GM18517 (cell line): ENCODE data around the gene LIN9.
"Not testable (repeated sequence)": the region's sequence is repeated elsewhere in the genome, so short reads cannot be mapped to it uniquely, and the experiment has no call there.

Experiments used
- ATAC-seq: cut with Tn5 transposase; IDR thresholded peaks from one replicate; pipeline ENCODE4 v1.9.1; 2021; ENCODE audit warnings: mild to moderate bottlenecking, moderate library complexity; ENCODE audit not compliant: unreplicated experiment

The LIN9 gene

GRCh38 chr1:226276987-226277386, 32.0 kb downstream of the LIN9 start:
- no peak for ATAC-seq

GRCh38 chr1:226276077-226276682, 32.8 kb downstream of the LIN9 start:
- ATAC-seq, result no peak

DNA sequence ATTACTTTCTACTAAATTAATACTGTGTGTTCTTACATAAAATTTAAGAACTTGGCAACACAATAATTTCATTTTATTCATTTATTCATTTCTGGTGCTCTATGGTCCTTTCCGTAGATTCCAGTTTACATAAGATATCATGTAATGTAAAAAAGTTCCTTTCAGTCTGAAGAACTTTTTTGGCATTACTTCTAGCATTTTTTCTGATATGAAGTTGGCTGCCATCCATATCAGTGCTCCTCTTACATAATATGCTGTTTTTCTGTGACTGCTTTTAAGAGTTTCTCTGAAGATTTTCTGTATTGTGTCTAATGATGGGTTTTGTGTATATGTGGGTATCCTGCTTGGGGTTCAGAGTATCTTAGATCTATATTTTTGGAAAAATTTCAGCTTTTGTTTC, 34.8 kb downstream of the LIN9 start:
- ATAC-seq, result no peak

- not testable (repeated sequence) for ATAC-seq
Measured at GRCh38 chr1:226272233-226272902, 36.6 kb downstream of the LIN9 start.

GRCh38 chr1:226268421-226269124, 40.4 kb downstream of the LIN9 start:
- no peak for ATAC-seq

GRCh38 chr1:226261818-226262217, 47.1 kb downstream of the LIN9 start:
- ATAC-seq, result no peak

DNA sequence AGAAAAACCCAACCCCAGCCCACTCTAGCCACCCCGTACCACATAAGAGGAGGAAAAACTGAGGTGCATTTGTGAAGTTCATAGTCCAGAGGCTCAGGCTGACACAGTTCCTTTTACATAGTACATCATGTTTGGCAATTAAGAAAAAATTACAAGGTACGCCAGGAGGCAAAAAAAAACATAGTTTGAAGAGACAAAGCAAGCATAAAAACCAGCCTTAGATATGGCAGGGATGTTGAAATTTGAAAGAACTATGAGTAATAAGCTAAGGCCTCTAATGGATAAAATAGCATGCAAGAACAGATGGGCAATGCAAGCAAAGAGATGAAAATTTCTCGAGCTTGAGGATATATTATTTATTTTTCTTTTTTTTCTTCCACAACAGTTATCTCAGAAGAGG, 53.6 kb downstream of the LIN9 start:
- no peak for ATAC-seq

DNA sequence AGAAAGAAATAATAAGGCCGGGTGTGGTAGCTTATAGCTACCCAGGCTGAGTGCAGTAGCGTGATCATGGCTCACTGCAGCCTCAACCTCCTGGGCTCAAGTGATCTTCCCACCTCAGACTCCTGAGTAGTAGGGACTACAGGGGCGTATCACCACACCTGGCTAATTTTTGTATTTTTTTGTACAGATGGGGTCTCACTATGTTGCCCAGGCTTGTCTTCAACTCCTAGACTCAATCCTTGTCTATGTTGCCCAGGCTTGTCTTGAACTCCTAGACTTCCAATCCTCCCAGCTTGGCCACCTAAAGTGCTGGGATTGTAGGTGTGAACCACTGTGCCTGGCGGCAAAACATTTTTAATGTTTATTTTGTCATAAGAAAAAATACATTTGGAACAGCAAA, 55.0 kb downstream of the LIN9 start:
- no peak for ATAC-seq

- not testable (repeated sequence) for ATAC-seq
Measured at GRCh38 chr1:226252841-226253240, 56.1 kb downstream of the LIN9 start.

DNA sequence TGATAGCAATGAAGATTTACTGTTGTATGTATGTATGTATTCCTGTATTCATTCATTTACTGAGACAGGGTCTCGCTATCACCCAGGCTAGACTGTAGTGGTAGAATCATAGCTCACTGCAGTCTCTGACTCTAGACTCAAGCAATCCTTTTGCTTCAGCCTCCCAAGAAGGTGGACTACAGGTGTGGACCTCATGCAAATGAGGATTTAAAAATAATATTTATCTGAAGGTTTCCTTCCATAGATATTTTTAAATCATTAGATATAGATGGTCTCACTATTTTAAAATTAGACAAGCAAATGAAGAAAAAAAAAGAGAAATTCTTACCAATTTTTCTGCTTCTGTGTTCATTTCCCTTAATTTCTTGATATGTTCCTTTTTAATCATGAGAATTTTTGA, 58.5 kb downstream of the LIN9 start:
- ATAC-seq, result no peak

DNA sequence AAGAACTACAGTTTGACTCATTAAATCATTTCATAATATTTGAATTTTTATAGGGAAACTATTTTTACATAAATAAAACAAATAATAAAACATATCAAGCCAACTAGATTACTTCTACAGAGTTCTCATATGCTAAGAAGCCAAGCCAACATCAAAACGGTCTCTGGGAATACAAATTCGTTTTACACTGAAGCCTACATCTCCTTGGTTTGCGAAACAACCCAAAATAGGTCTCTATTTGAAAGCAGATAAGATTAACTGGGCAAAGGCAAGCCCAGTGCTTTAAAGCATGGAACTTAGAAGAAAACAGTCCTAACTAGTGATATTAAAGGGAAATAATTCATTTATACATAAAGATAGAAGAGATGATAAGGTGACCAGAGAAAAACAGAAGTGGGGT, 60.2 kb downstream of the LIN9 start:
- ATAC-seq, result no peak

DNA sequence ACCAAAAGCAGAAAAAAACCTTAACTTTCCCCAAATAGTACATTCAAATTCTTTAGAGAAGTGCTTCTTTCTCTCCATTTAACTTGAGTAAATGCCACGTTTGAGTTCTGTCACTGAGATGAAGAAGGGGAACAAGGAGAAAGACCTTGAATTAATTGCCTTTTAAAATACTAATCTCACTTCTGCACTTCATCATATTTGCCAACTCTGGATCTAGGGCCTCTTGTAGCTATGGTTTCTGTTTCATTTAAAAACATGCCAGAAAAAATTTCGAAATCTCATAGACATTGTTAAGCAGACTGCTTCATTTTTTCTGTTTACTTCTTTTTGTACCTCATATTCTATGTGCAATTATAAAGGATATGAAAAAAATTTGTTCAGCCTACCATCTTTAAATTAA, 60.9 kb downstream of the LIN9 start:
- no peak for ATAC-seq

DNA sequence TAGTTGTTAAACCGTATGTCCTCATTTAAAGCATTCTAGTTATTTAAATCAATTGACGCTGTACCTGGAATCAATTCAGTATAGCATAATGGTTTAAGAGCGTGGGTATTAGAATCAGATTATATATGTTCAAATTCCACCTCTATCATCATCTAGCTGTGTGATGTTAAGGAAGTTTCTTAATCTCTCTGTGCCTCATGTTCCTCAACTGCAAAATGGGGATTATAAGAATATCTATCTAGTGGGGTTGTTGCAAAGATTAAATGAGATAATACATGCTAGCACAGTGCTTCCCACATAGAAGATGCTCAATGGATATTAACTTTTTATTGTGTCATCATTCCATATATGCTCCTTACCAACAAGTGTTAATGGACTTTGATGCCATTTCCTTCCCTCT, 69.5 kb downstream of the LIN9 start:
- no peak for ATAC-seq

DNA sequence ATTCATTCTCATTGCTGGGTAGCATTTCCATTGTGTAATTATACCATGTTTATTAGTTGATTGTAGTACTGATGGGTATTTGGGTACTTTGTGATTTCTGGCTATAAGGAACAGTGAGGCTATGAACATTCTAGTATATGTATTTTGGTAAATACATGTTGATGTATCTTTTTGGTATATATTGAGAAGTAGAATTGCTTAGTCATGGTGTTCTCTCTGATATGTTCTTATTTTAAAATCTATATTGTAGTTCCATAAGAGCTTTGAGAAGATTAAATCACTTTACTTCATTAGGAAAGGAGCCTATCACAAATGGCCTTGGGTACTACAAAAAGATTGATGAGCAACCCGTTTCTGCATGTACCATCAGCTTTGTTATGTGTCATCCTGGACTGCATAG, 72.1 kb downstream of the LIN9 start:
- ATAC-seq, result no peak

DNA sequence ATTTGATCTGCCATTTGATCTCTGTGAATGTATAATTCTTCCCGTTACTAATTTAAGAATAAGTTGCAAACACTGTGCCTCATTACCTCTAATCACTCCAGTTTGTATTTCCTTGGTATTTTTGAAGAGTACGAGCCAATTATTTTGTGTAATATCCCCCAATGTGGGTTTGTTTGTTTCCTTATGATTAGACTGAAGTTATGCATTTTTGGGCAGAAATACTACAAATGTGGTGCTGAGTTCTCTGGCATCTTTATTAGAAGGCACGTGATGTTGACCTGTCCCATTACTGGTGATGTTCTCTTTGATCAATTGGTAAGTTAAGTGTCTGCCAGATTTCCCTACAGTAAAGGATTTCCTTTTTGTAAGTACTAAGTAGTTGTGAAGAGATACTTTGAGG, 75.2 kb downstream of the LIN9 start:
- no peak for ATAC-seq

- no peak for ATAC-seq
Measured at GRCh38 chr1:226233293-226233692, 75.7 kb downstream of the LIN9 start.

GRCh38 chr1:226226601-226227000, 82.4 kb downstream of the LIN9 start:
- no peak for ATAC-seq

DNA sequence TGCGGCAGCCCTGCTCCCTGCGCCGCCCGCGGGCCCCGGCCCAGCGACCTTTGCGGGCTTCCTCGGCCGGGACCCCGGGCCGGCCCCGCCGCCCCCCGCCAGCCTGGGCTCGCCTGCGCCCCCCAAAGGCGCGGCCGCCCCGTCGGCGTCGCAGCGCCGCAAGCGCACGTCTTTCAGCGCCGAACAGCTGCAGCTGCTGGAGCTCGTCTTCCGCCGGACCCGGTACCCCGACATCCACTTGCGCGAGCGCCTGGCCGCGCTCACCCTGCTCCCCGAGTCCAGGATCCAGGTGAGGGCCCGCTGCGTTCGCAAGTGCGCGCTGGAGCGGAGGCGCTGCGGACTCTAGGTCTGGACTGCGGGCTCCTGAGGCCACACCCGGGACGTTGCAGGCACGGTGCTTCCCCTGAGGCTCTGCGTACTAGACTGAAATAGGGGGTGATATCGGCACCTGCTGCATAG, 85.1 kb downstream of the LIN9 start:
- peak; percentile 72 for ATAC-seq

- ATAC-seq, result peak; percentile 18
Measured at GRCh38 chr1:226223157-226223785, 85.7 kb downstream of the LIN9 start, which contains the start of gene MIXL1. Gene MIXL1 (plus strand): TSS chr1:226223664. CDS start chr1:226223682, 18 bp downstream.

GRCh38 chr1:226222686-226223085, 86.3 kb downstream of the LIN9 start:
- ATAC-seq, result no peak

DNA sequence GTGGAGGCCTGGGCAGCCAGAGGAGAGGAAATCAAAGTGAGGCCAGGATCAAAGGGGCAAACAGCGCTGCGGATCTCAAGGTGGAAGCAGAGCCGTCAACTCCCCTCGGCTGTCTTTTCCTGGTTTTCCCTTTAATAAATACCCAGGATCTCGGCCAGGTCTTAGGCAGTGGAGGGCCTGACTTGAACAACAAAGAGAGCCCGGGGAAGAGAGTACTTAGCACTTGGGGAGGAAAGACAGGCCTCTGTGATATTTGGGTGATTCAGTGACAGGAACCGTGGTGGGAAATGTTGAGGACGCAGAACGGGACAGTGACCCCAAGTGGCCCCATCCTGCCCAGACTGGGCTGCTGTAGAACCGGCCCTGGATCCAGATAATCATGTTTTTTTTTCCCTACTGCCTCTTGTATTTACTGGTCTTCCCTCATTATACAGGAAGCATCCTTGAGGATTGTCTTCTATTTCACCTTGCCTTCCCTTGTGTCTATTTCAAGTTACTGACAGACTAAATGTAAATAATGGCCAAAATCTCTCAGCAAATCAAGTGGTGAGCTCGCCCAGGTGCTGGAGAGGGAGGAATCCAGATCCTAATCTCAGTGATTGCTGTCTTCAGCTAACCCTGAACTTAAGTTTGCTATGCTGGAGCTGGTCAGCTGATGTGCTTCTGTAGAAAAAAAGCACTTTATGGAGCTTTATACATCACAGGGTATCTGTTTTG, 88.3 kb downstream of the LIN9 start:
- no peak for ATAC-seq
